ENCODE data around the gene TMEM175.

TMEM175 gene

DNA sequence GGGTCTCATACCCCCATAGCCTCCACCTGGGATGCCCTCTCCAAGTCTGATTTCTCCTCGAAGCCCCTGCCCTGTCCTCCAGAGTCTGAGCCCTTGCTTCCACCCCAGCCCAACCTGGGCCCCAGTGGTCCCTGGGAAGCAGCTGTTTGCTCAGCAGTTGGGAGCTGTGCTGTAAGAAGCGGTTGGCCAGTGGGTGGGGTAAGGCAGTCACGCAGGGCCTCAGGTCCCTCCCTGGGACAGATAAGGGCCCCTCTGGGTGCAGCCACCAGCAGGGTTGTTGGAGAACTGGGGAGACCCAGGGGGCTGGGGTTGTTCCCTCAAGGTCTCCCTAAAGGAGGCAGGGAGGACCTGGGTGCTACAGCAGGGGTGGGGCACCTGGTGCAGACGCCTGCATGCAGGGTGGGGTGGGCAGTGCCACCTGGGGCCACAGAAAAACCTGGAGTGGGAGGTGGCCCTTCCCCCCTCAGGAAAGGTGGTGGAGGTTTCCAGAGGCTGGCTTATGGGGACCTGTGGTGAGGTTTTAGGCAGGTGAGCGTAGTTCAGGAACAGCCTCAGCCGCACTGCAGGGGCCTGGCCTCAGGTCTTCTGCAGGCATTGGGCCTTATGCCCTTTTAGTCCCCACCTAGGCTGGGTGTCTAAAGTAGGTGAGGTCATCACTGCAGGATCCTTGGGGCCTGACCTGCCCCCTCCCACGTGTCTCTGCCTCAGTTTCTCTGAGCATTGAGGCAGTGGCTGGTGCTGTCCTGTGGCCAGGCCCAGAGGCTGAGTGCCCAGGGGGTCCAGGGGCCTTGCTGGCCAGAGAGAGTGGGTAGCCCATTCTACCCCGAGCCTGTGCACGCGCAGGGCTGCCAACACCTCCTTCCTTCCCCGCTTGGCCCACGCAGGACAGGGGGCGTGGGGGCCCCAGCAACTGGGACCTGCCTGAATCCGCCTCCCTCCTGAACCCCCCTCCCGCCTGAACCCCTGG lies 64.1 kb downstream of the TMEM175 start:
- no peak overlapping the region for H4K12ac ChIP-seq (ENCODE audit: low read depth, low read length)
- no peaks in the 10 kb centered on the region for H3K79me1 ChIP-seq (ENCODE audit: low read length)
- WGBS (ENCODE audit: extremely low coverage, insufficient coverage, insufficient read length): no CpG with 5 or more reads among the region's 15 CpGs
- H2AFZ ChIP-seq (ENCODE audit: insufficient read depth, low read length, poor library complexity): no peak overlapping the region
- no peak overlapping the region for H3K18ac ChIP-seq (ENCODE audit: low read length)
- no peak overlapping the region for H3K27ac ChIP-seq (ENCODE audit: low read depth, low read length)
- no peak overlapping the region for H3K9ac ChIP-seq (ENCODE audit: low read length)
- H3K36me3 ChIP-seq (ENCODE audit: control insufficient read depth in 1 of 2, insufficient read depth in 2 of 2, low read length in 2 of 2): no peaks in the 10 kb centered on the region
- H2BK12ac ChIP-seq (ENCODE audit: low read length): no peak overlapping the region
- H3K23ac ChIP-seq (ENCODE audit: low read length): no peak overlapping the region
- no peak overlapping the region for H3K4ac ChIP-seq (ENCODE audit: low read depth, low read length)
- no peak overlapping the region for H4K91ac ChIP-seq (ENCODE audit: low read depth, low read length)
- peaks cover 32% of the 10 kb centered on the region for H3K27me3 ChIP-seq (ENCODE audit: insufficient read depth, low read length)
- no peak overlapping the region for H3K4me3 ChIP-seq (ENCODE audit: low read depth, low read length)
- H3K4me1 ChIP-seq (ENCODE audit: control insufficient read depth in 1 of 2, insufficient read depth in 2 of 2, low read length in 2 of 2): peaks cover 5 to 6% of the 10 kb centered on the region in 2 experiments
- H3K79me2 ChIP-seq (ENCODE audit: control insufficient read depth, insufficient read depth, low read length, poor library complexity): no peaks in the 10 kb centered on the region
- no peak overlapping the region for H4K8ac ChIP-seq (ENCODE audit: low read depth, low read length)
- no peak overlapping the region for H3K14ac ChIP-seq (ENCODE audit: low read length)
- no peak overlapping the region for H2BK120ac ChIP-seq (ENCODE audit: insufficient read depth, low read length, poor library complexity)
- H3K9me3 ChIP-seq (ENCODE audit: insufficient read depth, low read depth, low read length): peaks cover 7% of the 10 kb centered on the region
- DNase-seq: no peak
- H2BK5ac ChIP-seq (ENCODE audit: low read depth, low read length, poor library complexity): no peak overlapping the region
- H3K4me2 ChIP-seq (ENCODE audit: low read length): no peak overlapping the region
- H2AK5ac ChIP-seq (ENCODE audit: low read length): no peak overlapping the region

DNA sequence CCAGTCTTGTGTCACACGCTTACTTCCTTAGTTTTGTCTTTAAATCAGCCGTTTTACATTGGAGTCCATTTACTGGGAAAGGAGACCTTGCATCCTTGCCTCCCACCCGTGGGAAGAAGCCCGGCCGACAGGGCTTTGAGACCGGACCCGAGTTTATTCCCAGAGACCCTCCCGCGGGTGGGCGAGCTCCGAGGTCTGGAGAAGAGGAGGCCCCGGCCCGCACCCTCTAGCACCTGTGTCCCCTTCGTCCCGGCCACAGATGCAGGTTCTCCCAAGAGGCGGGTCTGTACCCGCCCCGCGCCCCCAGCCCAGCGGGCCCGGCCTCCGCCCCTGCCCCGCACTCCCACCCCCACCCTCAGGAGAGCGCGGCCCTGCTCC lies 64.7 kb downstream of the TMEM175 start:
- H3K4me1 ChIP-seq (ENCODE audit: control insufficient read depth in 1 of 2, insufficient read depth in 2 of 2, low read length in 2 of 2): peaks cover 5 to 6% of the 10 kb centered on the region in 2 experiments
- no peak overlapping the region for H3K4me3 ChIP-seq (ENCODE audit: low read depth, low read length)
- no peak overlapping the region for H2AK5ac ChIP-seq (ENCODE audit: low read length)
- peaks cover 39% of the 10 kb centered on the region for H3K27me3 ChIP-seq (ENCODE audit: insufficient read depth, low read length)
- no peak overlapping the region for H2BK5ac ChIP-seq (ENCODE audit: low read depth, low read length, poor library complexity)
- no peak overlapping the region for H4K12ac ChIP-seq (ENCODE audit: low read depth, low read length)
- H3K79me2 ChIP-seq (ENCODE audit: control insufficient read depth, insufficient read depth, low read length, poor library complexity): no peaks in the 10 kb centered on the region
- H3K9me3 ChIP-seq (ENCODE audit: insufficient read depth, low read depth, low read length): peaks cover 10% of the 10 kb centered on the region
- no peak overlapping the region for H3K9ac ChIP-seq (ENCODE audit: low read length)
- H2BK120ac ChIP-seq (ENCODE audit: insufficient read depth, low read length, poor library complexity): no peak overlapping the region
- H4K8ac ChIP-seq (ENCODE audit: low read depth, low read length): no peak overlapping the region
- no peak overlapping the region for H3K4ac ChIP-seq (ENCODE audit: low read depth, low read length)
- DNase-seq: no peak
- no peak overlapping the region for H3K27ac ChIP-seq (ENCODE audit: low read depth, low read length)
- H3K18ac ChIP-seq (ENCODE audit: low read length): no peak overlapping the region
- H3K14ac ChIP-seq (ENCODE audit: low read length): no peak overlapping the region
- H3K79me1 ChIP-seq (ENCODE audit: low read length): no peaks in the 10 kb centered on the region
- no peak overlapping the region for H3K4me2 ChIP-seq (ENCODE audit: low read length)
- WGBS (ENCODE audit: extremely low coverage, insufficient coverage, insufficient read length): no CpG with 5 or more reads among the region's 25 CpGs
- H3K23ac ChIP-seq (ENCODE audit: low read length): no peak overlapping the region
- H4K91ac ChIP-seq (ENCODE audit: low read depth, low read length): no peak overlapping the region
- H2BK12ac ChIP-seq (ENCODE audit: low read length): no peak overlapping the region
- no peak overlapping the region for H2AFZ ChIP-seq (ENCODE audit: insufficient read depth, low read length, poor library complexity)
- no peaks in the 10 kb centered on the region for H3K36me3 ChIP-seq (ENCODE audit: control insufficient read depth in 1 of 2, insufficient read depth in 2 of 2, low read length in 2 of 2)

DNA sequence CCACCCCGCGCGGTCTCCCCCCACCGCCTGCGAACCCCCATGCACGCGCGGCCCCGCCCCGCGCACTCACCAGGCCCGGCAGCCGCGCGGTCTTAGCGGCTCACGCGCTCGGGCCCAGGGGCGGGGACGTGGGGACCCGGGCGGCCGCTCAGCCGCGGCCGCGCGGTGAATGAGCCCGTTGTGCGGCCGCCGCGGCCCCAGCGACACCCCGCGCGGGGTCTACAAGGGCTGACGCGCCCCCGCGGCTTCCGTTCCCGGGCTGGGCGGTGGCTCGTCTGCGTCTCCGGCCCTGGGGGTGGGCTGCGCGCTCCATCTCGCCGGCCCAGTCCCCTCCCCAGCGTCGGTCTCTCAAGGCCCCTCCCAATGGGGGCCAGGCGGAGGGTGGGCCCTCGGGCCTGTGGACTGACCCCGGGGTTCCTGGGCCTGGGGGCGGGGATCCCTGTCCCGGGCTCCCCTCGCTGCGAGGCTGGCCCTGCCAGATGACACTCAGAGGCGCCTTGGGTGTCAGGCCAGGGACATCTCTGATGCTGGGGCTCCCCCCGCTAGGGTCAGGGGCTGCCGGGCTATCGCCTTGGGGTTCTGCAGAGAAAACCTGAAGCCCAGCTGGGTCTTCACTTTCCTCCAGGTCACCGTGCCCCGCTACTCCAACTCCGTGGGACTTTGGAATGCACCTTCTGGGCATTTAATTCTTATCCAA lies 65.3 kb downstream of the TMEM175 start:
- no peak overlapping the region for H3K4ac ChIP-seq (ENCODE audit: low read depth, low read length)
- H3K27ac ChIP-seq (ENCODE audit: low read depth, low read length): no peak overlapping the region
- H3K18ac ChIP-seq (ENCODE audit: low read length): no peak overlapping the region
- H4K8ac ChIP-seq (ENCODE audit: low read depth, low read length): no peak overlapping the region
- H3K9ac ChIP-seq (ENCODE audit: low read length): no peak overlapping the region
- H2AFZ ChIP-seq (ENCODE audit: insufficient read depth, low read length, poor library complexity): no peak overlapping the region
- H3K4me3 ChIP-seq (ENCODE audit: low read depth, low read length): no peak overlapping the region
- DNase-seq: no peak
- no peak overlapping the region for H2BK5ac ChIP-seq (ENCODE audit: low read depth, low read length, poor library complexity)
- peaks cover 14% of the 10 kb centered on the region for H3K9me3 ChIP-seq (ENCODE audit: insufficient read depth, low read depth, low read length)
- no peak overlapping the region for H3K23ac ChIP-seq (ENCODE audit: low read length)
- no peak overlapping the region for H2AK5ac ChIP-seq (ENCODE audit: low read length)
- H4K91ac ChIP-seq (ENCODE audit: low read depth, low read length): no peak overlapping the region
- peak overlapping the region; percentile 54 for H3K4me2 ChIP-seq (ENCODE audit: low read length)
- no peaks in the 10 kb centered on the region for H3K36me3 ChIP-seq (ENCODE audit: control insufficient read depth in 1 of 2, insufficient read depth in 2 of 2, low read length in 2 of 2)
- no peak overlapping the region for H3K14ac ChIP-seq (ENCODE audit: low read length)
- peaks cover 44% of the 10 kb centered on the region for H3K27me3 ChIP-seq (ENCODE audit: insufficient read depth, low read length)
- H2BK120ac ChIP-seq (ENCODE audit: insufficient read depth, low read length, poor library complexity): no peak overlapping the region
- no CpG with 5 or more reads among the region's 68 CpGs for WGBS (ENCODE audit: extremely low coverage, insufficient coverage, insufficient read length)
- no peak overlapping the region for H4K12ac ChIP-seq (ENCODE audit: low read depth, low read length)
- peaks cover 3 to 4% of the 10 kb centered on the region in 2 experiments for H3K4me1 ChIP-seq (ENCODE audit: control insufficient read depth in 1 of 2, insufficient read depth in 2 of 2, low read length in 2 of 2)
- H3K79me2 ChIP-seq (ENCODE audit: control insufficient read depth, insufficient read depth, low read length, poor library complexity): no peaks in the 10 kb centered on the region
- H3K79me1 ChIP-seq (ENCODE audit: low read length): no peaks in the 10 kb centered on the region
- no peak overlapping the region for H2BK12ac ChIP-seq (ENCODE audit: low read length)

DNA sequence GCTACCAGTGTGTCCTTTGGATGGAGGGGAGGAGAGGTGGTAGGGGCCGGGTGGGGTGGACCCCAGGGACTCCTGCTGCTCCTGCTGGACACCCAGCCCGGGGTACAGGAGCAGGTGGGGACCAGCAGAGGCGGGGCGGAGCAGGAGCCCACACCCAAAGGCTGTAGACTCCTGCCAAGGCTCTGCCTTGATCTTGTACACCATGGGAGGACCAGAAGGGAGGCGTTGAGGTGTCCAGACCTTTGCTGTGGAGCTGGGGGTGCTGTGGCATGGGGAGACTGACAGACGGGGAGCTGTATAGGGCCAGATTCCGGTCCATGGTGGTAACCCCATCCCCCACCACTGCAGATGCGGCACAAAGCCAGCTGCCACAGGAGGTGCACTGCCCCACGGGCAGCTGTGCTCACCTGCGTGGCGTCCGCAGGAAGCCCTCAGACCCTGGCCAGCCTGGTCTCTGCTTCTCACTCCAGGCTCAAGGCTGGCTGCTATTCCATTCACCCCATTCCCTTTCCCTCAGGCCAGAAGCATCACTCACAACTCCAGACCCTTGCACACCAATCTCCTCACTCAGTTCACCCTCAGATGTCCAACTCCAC lies 65.9 kb downstream of the TMEM175 start:
- H4K12ac ChIP-seq (ENCODE audit: low read depth, low read length): no peak overlapping the region
- H2AFZ ChIP-seq (ENCODE audit: insufficient read depth, low read length, poor library complexity): no peak overlapping the region
- H2BK5ac ChIP-seq (ENCODE audit: low read depth, low read length, poor library complexity): no peak overlapping the region
- H3K4me3 ChIP-seq (ENCODE audit: low read depth, low read length): no peak overlapping the region
- H2BK12ac ChIP-seq (ENCODE audit: low read length): no peak overlapping the region
- no peak overlapping the region for H4K91ac ChIP-seq (ENCODE audit: low read depth, low read length)
- H4K8ac ChIP-seq (ENCODE audit: low read depth, low read length): no peak overlapping the region
- no peak overlapping the region for H3K23ac ChIP-seq (ENCODE audit: low read length)
- peaks cover under 1 to 2% of the 10 kb centered on the region in 2 experiments for H3K4me1 ChIP-seq (ENCODE audit: control insufficient read depth in 1 of 2, insufficient read depth in 2 of 2, low read length in 2 of 2)
- no CpG with 5 or more reads among the region's 12 CpGs for WGBS (ENCODE audit: extremely low coverage, insufficient coverage, insufficient read length)
- no peaks in the 10 kb centered on the region for H3K79me1 ChIP-seq (ENCODE audit: low read length)
- no peak overlapping the region for H2BK120ac ChIP-seq (ENCODE audit: insufficient read depth, low read length, poor library complexity)
- H3K9me3 ChIP-seq (ENCODE audit: insufficient read depth, low read depth, low read length): peaks cover 14% of the 10 kb centered on the region
- no peak overlapping the region for H3K4ac ChIP-seq (ENCODE audit: low read depth, low read length)
- no peak overlapping the region for H3K14ac ChIP-seq (ENCODE audit: low read length)
- no peak overlapping the region for H3K18ac ChIP-seq (ENCODE audit: low read length)
- no peak overlapping the region for H3K4me2 ChIP-seq (ENCODE audit: low read length)
- H3K36me3 ChIP-seq (ENCODE audit: control insufficient read depth in 1 of 2, insufficient read depth in 2 of 2, low read length in 2 of 2): no peaks in the 10 kb centered on the region
- peaks cover 50% of the 10 kb centered on the region for H3K27me3 ChIP-seq (ENCODE audit: insufficient read depth, low read length)
- no peak overlapping the region for H2AK5ac ChIP-seq (ENCODE audit: low read length)
- H3K9ac ChIP-seq (ENCODE audit: low read length): no peak overlapping the region
- no peak for DNase-seq
- no peaks in the 10 kb centered on the region for H3K79me2 ChIP-seq (ENCODE audit: control insufficient read depth, insufficient read depth, low read length, poor library complexity)
- H3K27ac ChIP-seq (ENCODE audit: low read depth, low read length): no peak overlapping the region
